Measurements from ENCODE around the gene HELZ2.
A peak's percentile ranks its signal among the peaks of the same experiment; 100 is the strongest.
"Not testable (repeated sequence)": the region's sequence is repeated elsewhere in the genome, so short reads cannot be mapped to it uniquely, and the experiment has no call there.

HELZ2 gene

GRCh38 chr20:63577317-63577894 lies 3.4 kb upstream of the HELZ2 start:
- DNase-seq, result no peak

- no peak for DNase-seq
Observed at GRCh38 chr20:63576311-63576710, 2.3 kb upstream of the HELZ2 start.

- no peak for DNase-seq
Observed at GRCh38 chr20:63574829-63575743, 1.0 kb upstream of the HELZ2 start.

GRCh38 chr20:63573647-63574131 lies 350 bp downstream of the HELZ2 start:
- no peak for DNase-seq

- DNase-seq, result no peak
Observed at GRCh38 chr20:63572788-63573646, 1.0 kb downstream of the HELZ2 start.

GRCh38 chr20:63572071-63572787 lies 1.8 kb downstream of the HELZ2 start:
- DNase-seq, result no peak

DNA sequence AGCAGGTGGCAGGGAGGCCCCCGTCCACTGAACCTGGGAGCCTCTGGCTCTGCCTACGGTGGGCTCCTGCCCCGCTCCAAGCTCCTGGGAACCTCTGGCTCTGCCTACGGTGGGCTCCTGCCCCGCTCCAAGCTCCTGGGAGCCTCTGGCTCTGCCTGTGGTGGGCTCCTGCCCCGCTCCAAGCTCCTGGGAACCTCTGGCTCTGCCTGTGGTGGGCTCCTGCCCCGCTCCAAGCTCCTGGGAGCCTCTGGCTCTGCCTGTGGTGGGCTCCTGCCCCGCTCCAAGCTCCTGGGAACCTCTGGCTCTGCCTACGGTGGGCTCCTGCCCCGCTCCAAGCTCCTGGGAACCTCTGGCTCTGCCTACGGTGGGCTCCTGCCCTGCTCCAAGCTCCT lies 3.0 kb downstream of the HELZ2 start:
- not testable (repeated sequence) for DNase-seq

GRCh38 chr20:63570281-63571086 lies 3.6 kb downstream of the HELZ2 start:
- no peak for DNase-seq

DNA sequence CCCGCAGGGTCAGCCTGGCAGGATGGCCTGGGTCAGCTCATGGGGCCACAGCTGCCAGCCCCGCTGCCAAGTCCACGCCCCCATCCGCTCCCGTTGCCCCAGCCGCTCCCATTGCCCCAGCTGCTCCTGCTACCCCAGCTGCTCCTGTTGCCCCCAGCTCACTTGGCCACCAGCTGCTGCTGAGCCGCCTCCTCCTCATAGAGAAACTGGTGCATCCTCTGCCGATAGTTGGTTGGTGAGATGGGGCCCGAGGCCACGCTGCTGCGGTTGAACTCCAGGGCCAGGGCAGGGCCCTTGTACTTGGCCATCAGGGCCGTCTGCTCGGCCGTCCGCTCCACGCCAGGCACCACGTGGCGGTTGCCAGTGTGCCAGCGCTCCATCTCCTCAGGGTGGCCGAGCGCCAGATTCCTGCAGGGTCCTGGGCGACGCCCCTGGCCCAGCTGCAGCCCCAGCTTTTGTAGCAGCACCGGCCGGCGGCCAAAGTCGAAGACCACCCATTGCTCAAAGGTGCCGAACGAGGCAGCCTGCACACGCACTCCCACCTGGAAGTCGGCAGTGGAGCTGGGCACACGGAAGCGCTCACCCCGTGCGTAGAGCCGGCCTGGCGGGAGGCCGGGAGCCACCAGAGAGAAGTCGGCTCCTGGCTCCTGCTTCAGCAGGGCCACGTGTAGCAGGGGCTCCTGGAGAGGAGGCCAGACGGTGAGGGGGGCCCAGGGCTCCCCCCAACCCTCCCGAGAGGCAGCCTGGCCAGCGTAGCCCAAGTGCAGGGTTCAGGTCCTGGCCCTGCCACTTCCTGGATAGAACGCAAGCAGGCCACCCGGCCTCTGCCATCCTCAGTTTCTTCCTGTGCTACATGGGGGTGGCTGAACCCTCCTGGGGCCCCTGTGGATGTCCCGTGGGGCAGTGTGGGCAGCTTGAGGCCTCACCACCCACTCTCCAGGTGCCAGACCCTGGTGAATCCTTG lies 4.8 kb downstream of the HELZ2 start:
- no peak for DNase-seq

- no peak for DNase-seq
Observed at GRCh38 chr20:63568170-63568981, 5.7 kb downstream of the HELZ2 start.

DNA sequence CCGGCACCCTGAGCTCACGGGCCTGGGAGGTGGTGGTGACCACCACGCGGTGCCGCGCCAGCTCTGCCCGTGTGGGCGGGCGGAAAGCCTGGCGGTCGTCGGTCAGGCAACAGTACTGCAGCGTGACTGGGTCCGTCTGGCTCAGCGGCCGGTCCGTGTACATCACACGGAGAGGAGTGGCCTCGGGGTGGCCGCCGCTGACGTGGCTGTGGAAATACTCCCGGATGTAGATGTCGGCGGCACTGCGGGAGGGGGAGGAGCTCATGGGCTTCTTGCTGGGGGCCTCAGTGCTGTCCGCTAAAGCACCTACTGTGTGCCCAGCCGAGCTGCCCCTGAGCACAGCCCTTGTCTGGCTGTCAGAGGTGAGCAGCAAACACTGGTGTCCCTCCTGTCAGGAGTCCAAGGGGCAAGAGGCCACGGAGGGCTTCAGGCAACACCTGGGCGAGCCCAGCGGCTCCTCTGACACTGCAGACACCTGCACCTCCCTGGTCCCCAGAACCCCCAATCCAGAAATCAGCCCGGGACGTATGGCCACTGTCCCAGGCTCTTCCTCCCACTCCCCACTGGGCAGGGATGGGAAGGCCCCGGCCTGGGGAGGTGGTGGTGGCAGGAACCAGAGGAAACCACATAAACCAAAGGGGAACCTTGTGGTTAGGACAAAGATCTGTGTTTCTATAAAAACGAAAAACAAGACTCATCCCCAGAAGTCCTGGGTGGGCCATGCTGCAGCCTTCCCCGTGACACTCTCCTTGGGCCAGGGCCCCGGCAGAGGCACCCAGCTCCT lies 6.5 kb downstream of the HELZ2 start:
- DNase-seq, result peak; percentile 82

- no peak for DNase-seq
Observed at GRCh38 chr20:63567136-63567385, 7.0 kb downstream of the HELZ2 start.

DNA sequence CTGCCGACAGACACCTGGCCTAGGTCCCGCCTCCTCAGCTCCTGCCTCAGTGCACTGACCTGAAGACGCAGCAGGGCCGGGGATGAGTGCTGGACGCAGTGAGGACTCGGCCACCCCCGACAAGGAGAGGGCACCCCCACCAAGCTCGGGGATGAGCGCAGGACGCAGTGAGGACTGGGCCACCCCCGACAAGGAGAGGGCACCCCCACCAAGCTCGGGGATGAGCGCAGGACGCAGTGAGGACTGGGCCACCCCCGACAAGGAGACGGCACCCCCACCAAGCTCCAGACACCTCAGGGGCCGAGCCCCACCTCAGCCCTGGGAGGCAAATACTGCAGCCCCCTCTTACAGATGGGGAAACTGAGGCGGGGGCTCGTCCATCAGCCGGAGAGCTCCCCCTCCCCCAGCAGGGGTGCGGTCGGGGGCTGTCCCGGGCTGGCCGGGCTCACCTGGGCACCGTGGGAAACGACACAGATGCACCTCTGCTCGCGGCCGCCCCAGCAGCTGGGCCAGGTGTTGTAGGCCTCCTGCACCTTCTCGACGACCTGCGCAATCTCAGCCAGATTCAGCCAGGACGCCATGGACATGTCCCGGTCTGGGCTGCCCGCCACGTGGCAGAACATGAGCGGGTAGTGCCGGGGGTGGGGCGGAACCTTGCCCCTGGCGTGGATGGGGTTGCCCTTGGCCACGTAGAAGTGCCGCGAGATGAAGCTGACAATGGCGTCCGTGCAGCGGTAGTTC lies 7.5 kb downstream of the HELZ2 start:
- no peak for DNase-seq

GRCh38 chr20:63565699-63566335 lies 8.2 kb downstream of the HELZ2 start:
- DNase-seq, result no peak

GRCh38 chr20:63565021-63565698 lies 8.9 kb downstream of the HELZ2 start:
- DNase-seq, result no peak

DNA sequence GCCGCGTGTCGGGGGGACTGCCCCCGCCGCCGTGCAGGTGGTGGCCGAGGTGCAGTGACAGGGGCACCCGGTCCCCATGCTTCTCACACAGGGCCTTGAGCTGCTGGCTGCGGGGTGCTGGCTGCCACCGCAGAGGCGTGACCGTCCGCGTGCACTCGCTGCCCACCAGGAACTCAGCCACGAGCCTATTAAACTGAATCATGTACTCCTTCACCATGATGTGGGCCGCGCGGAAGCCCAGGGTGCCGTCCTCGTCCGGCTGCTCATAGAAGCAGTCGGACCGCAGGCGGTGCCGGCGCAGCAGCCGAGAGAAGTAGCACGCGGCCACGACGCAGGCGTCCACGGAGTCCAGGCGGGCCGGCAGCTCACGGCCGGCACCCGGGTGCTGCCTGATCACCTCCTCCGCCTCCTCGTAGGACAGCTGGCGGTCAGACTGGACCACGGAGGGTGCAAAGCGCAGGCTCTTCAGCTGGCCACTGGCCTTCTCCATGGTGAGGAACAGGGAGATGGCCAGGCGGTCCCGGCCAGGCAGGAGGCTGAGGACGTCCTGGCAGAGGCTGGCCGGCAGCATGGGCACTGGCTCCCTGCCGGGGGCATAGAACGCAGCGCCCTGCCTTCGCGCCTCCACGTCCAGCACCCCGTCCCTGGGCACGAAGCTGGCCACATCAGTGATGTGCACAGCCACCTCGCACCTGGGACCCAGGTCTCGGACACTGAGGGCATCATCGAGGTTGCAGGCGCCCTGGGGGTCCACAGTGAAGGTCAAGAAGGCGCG lies 9.8 kb downstream of the HELZ2 start:
- DNase-seq, result no peak
